Epithelial cell of esophagus (primary cell): ENCODE measurements around the gene CDYL.
A peak's percentile ranks its signal among the peaks of the same experiment; 100 is the strongest.

Experiments
- DNase-seq: peaks from one replicate; pipeline ENCODE4 v3.0.0; 2010; ENCODE audit warnings: low read depth
- H3K4me3 ChIP-seq: 2 replicates; pipeline ENCODE4 v1.5.1; 2011; ENCODE audit warnings: mild to moderate bottlenecking, low read length, control low read depth
- TF ChIP-seq, protein P1 (sequence below): IDR thresholded peaks from 2 replicates; pipeline ENCODE4 v1.5.1; 2011; ENCODE audit warnings: low read depth, mild to moderate bottlenecking, low read length, control low read depth, inconsistent platforms; ENCODE audit not compliant: insufficient read depth; ENCODE audit errors: missing control alignments

Gene CDYL

DNA sequence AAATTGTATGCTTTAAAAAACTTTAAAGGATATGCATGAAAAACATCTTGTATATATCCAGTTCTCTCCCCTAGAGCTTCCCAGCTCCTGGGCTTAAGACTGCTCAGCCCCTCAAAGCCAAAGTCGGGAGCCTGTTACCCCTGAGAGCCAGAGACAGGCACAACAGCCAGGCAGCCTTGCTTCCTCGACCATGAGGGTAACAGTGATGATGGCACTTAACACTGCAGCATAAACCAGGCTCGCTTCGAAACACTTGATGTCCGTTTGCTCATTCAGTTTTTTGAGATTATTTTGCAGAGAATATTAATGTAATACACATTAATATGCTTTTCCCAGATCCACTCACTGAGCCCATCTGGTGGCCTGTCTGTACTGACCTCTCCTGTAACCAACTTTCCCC lies 180.4 kb downstream of the CDYL start:
- no peak overlapping the region for H3K4me3 ChIP-seq
- TF ChIP-seq, protein P1, sequence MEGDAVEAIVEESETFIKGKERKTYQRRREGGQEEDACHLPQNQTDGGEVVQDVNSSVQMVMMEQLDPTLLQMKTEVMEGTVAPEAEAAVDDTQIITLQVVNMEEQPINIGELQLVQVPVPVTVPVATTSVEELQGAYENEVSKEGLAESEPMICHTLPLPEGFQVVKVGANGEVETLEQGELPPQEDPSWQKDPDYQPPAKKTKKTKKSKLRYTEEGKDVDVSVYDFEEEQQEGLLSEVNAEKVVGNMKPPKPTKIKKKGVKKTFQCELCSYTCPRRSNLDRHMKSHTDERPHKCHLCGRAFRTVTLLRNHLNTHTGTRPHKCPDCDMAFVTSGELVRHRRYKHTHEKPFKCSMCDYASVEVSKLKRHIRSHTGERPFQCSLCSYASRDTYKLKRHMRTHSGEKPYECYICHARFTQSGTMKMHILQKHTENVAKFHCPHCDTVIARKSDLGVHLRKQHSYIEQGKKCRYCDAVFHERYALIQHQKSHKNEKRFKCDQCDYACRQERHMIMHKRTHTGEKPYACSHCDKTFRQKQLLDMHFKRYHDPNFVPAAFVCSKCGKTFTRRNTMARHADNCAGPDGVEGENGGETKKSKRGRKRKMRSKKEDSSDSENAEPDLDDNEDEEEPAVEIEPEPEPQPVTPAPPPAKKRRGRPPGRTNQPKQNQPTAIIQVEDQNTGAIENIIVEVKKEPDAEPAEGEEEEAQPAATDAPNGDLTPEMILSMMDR, result no peak
- DNase-seq, result no peak

DNA sequence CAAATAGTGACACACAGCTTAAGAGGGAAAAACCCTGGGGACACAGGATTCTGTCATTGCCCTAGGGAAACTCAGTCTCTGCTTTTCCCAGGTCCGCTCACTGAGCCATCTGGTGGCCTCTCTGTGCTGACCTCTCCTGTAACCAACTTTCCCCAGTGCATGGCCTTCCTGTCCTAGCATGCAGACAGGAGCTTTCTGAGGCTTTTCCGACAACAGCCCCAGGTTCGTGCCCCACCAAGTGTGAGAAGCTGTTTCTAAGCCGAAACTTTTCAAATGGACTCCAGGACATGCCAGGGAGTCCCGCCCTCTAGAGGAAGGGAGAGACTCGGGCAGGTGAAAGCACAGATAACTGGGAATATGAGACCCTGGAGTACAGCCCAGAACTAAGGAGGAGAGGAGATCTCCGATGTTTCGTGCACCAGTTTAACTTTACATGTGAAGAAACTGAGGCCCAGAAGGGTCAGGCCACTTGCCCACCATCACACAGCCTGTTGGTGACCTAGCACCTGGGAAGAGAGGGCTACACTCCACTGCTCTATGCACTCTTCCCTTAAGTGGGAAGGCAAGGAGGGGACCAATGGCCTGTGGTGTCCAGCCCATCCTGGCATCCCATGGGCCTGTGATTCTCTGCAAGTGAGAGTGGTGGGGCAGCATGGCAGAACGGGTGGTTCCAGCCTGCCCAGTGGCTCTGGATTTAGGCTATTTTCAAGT lies 181.5 kb downstream of the CDYL start:
- H3K4me3 ChIP-seq, result no peak overlapping the region
- TF ChIP-seq, protein P1, result peak; percentile 51
- DNase-seq, result no peak

DNA sequence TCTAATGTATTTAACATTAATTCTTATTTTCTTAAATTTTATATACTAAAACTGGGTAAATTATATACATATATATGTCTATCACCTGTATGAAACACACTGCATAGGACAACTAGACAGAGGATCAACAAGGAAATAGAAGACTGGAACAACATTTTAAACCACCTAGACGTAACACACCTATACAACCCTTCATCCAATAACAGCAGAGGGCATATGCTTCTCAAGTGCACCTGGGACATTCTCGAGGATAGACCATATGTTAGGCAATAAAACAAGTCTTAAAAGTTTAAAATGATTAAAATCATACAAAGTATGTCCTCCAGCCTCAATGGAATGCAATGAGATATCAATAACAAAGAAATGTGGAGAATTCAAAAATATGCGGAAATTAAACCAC lies 182.4 kb downstream of the CDYL start:
- TF ChIP-seq, protein P1, result no peak
- H3K4me3 ChIP-seq, result no peak overlapping the region
- DNase-seq, result no peak

DNA sequence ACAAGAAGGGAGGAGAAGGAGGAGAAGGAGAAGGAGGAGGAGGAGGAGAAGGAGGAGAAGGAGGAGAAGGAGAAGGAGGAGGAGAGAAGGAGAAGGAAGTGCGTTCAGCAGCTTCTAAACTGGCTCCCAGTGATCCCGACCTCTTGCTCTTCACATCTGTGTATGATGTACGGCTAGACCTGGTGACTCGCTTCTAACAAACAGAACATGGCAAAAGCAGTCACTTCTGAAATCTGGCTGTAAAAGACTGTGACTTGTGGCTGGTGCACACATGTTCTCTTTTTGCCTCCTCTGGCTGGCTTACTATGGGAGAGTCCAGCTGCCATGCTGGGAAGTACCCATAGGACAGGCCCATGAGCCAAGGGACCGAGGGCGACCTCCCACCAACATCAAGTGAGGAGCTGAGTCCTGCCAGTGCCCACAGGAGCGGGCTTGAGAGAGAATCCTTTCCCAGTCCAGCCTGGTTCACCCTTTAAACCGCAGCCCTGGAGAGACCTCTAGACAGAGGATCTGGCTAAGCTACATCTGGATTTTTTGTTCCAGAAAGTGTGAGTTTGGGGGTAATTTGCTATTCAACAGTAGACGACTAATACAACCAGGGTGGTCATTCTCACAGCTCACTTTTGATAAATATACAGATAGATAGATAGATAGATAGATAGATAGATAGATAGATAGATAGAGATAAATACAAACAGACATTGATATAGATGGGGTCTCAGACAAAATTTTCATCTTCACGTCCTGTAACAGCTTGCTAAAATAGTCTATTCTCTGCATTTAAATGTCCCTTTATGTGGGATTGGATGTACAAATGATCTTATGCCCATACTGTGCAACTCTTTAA lies 185.3 kb downstream of the CDYL start:
- TF ChIP-seq, protein P1, result no peak
- no peak for DNase-seq
- no peak overlapping the region for H3K4me3 ChIP-seq

DNA sequence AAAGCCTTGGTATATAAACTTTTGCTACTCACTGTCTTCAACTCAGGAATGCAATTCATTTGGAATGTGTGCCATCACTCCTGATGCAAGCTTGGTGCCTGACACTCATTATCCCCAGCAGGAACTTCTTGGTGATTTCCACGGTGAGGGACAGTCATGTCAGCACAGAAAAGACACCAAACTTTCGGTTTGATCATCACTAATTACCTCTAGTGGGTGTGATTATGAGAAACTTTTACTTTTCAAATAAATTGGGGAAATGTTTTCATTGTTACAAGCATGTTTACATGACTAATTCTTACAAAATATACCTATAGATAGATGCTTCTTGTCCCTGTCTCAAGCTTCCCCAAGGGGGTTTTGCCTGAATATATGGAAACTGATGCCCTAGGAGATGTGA lies 186.7 kb downstream of the CDYL start:
- no peak for DNase-seq
- no peak overlapping the region for H3K4me3 ChIP-seq
- TF ChIP-seq, protein P1, result no peak

DNA sequence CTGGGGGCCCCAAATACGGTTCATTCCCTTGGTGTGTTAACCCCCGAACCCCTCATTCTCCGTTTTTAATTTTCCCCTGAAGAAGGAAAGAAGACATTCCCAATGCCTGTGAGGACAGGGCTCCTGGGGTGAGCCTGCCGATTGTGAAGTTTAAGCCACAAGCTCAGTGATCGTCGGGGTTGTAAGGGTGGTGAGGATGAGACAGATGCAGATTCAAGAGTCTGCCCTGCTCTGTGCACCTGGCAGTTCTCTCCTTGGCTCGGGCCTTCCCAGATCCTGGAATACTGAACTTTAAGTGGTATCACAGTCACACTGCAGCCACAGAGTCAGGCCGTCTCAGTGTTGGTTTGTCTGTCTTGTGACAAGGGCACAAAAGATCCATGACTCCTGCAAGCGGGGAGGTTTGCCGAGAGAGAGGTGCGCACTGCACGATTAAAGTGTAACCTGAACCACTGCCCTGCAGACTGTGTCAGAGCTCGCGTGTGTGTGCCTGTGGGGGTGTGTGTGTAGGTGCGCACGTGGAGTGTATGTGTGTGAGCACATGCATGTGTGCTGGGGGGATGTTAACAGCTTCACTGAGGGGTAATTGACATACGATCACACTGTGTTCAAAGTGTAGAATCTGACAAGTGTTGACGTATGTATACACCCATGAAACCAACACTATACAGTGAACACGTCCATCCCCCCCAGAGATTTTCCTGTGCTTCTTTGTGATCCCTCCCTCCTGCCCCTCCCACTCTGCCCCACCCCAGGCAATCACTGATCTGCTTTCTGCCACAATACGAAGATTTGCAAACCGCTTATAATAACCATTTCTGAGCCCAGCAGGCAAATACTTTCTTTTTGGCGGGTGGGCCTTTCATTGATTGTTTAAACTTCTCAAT lies 188.7 kb downstream of the CDYL start:
- DNase-seq, result no peak
- H3K4me3 ChIP-seq, result no peak overlapping the region
- TF ChIP-seq, protein P1, result no peak
